Activated T-cell treated with anti-CD3 and anti-CD28 coated beads, Interleukin-2, amount 50 U/mL, for 48 hours (primary cell): ENCODE data around the gene SPEF2.

Experiments
- DNase-seq, 2 experiments: peaks; one replicate each; pipeline ENCODE4 v3.0.0-alpha.2; 2020

The SPEF2 gene

DNA sequence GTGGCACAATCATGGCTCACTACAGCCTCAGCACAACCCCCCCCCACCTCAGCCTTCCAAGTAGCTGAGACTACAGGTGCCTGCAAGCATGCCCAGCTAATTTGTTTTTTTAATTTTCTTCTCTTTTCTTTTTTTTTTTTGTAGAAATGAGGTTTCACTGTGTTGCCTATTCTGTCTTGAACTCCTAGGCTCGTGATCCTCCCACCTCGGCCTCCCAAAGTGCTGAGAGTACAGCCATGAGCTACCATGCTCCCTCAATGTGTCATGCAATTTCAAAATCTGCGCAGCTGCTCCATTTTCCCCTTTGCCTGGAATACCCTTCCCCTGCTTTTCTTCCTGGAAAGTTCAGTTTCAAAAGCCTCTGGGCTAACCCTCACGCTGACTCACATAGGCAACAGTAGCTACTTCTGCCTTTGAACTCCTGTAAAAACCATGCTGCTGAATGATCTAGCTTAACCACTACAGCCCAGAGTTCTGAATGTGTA is 168.0 kb downstream of the SPEF2 start:
- DNase-seq, result peak; percentile 76 to 79

- DNase-seq, result no peak
These were observed 171.1 kb downstream of the SPEF2 start for GRCh38 chr5:35788724-35789123.

- no peak for DNase-seq
These were observed 172.2 kb downstream of the SPEF2 start for GRCh38 chr5:35789732-35790456.

DNA sequence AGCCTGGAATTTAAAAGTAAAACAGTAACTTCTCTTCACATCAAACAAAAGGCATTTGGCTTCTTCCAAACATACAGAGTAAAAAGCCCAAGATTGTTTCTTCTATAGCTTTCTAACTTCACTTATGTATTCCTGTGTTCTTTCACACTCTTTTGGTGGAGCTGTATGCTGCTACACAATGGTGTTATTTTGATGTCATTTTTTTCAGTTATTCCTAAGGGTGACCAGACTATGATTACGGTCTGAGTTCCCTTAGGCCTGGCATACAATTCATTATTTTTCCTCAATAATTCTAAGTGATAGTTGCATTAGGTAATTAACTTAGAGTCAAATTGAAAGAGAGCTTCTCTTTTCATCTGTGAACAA is 172.8 kb downstream of the SPEF2 start:
- DNase-seq, result no peak

DNA sequence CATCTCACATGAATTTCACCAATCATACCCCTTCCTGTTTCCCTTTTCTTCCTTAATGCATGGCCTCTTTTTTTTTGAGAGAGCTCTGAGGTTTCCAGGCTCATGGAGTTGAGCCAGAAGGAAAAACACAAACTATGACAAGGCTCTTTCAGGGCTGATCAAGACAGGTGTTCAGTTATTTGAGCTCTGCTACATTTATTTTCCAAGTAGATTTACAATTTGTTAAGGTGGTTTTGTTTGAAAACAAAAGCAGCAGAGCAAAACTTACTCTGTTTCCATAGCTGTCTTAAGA is 176.6 kb downstream of the SPEF2 start:
- no peak for DNase-seq

- DNase-seq, result no peak
These were observed 177.2 kb downstream of the SPEF2 start for GRCh38 chr5:35794684-35795375.

DNA sequence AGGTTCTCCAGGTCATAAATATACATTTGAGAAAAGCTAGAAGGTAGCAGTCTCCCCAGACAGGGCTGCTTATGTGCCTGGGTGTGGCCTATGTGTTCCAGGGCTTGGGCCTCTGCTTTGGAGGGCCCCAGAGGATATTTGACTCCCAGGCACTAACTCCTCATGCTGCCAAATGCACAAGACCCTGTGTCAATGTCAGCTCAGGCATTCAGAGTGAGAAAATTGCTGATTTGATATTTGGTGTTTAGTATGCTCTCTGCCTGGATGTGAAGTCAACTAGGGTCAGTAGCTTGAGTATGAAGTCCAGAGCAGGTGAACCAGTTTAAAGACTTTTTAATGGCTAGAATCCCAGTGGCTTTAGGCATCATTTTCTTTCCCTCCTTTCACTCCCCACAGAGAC is 181.5 kb downstream of the SPEF2 start:
- DNase-seq, result no peak

DNA sequence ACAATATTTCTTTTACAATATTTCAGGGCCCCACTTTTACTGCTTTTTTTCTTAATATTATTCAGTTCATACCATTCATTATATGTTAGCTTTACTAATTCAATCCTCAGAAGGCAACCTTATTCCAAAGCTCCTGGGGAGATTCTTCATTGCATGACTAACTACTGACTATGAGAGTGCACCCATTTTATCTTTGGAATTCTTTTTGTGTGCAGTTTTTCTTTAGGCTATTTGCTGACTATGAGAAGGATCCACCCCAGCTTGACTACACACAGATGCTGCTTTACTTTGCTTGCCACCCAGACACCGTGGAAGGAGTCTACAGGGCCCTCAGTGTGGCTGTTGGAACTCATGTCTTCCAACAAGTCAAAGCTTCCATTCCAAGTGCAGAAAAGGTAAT is 182.1 kb downstream of the SPEF2 start:
- no peak for DNase-seq

GRCh38 chr5:35803191-35803651 is 185.6 kb downstream of the SPEF2 start:
- no peak for DNase-seq

DNA sequence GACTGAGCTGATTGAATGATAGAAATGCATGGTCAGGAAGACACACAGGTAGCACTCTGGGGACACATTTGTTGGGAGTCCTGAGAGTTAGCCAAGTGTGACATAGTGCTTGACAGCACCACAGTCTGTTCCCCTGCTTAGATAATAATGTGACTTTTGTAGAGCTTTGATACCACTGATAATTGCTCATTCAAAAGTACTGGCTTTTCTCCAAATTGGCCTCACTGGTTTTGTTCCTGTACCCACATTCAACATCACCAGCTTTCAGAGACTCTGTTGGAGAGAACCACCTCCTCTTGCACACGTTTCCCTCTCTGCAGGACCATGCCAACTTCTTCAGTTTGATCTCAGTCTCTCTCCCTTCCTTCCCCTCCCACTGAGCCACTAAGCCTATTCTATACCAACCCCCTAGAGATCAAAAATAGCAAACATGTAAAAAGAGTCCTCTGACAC is 186.6 kb downstream of the SPEF2 start:
- no peak for DNase-seq

GRCh38 chr5:35804841-35805240 is 187.2 kb downstream of the SPEF2 start:
- no peak for DNase-seq

DNA sequence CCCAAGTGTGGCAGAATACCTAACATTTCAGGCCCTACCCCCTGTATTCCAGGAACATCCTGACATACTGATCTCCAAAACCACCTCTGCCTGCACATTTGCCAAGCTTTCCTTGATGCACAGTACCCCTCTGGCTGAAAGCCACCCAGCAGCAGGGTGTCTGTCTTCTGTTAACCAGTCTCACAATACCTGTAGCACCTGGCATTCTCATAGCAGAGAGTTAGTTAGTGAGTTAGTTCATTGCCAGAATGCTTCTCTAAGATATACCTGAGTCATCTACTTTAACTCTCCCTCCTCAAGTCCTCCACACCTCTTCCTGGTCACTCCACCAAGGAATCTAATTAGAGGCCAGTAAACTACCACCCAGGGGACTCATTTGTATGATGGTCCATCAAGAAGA is 192.9 kb downstream of the SPEF2 start:
- peak in 1 of 2 experiments; percentile 47 for DNase-seq

DNA sequence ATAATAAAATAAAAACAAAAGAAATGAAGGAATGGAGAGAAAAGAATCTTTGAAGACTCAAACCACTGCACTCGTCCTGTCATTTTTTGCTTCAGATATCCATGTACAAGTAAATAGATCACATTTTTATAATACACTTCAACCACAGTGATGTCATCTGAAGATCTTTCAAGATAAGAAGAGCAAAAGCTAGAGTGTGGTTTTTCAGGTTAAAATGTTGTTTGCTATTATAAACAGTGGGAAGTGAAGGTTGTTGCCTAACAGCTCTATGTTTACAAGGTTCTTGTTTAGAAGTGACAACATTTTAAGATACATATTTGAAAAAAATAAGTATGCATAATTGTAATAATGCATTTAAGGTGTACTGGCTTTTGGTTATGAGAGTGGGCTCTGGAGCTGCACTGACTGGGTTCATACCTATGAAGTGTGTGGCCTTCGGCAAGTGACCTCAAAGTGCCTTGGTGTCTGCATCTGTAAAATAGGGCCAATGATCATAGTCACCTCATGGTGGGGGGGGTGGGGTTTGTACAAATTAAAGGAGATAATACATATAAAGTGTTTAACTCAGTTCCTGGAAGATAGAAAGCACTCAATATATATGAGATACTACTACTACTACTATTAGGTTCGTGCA is 193.6 kb downstream of the SPEF2 start:
- DNase-seq, result peak in 1 of 2 experiments; percentile 58

GRCh38 chr5:35813521-35813920 is 195.9 kb downstream of the SPEF2 start:
- DNase-seq, result no peak

DNA sequence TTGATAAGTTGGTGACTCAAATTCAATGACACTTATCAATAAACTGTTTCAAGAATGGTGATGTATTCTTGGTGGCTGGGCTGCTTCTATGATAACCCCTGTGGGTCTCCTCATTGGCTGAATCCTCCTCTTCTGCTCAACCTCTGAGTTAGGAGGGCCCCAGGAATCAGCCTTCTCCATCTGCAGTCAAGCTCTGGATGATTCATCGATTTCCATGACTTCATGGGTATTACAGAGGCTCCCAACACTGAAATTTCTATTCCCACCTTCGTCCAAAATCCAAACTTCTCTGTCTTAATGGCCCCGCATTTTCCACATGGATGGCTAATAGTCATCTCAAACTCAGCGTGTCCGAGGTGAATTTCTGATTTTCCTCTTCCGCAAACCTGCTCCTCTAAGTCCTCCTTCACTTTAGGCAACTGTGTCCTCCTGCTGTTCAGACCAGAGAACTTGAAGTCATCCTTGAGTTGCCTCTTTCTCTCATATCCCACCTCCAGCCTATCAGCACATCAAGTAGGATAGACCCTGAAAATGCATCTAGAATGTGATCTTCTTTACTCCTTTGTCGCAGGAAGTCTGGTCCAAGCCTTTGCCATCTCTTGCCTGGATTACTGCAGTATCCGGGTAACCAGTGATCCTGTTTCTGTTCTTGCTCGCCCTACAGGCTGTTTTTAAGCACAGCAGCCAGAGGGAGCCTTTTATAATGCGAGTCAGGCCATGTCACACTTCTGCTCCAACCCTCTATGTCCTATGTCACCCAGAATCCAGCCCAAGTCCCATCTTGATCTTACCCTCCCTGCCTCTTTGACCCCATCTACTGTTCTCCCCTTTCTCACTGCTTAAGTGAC is 197.7 kb downstream of the SPEF2 start:
- DNase-seq, result peak; percentile 76 to 78

GRCh38 chr5:35816881-35817521 is 199.3 kb downstream of the SPEF2 start:
- DNase-seq, result no peak

GRCh38 chr5:35819026-35819425 is 201.4 kb downstream of the SPEF2 start:
- DNase-seq, result no peak

- no peak for DNase-seq
These were observed 202.0 kb downstream of the SPEF2 start for GRCh38 chr5:35819668-35820067.

- no peak for DNase-seq
These were observed 203.1 kb downstream of the SPEF2 start for GRCh38 chr5:35820735-35821134.

DNA sequence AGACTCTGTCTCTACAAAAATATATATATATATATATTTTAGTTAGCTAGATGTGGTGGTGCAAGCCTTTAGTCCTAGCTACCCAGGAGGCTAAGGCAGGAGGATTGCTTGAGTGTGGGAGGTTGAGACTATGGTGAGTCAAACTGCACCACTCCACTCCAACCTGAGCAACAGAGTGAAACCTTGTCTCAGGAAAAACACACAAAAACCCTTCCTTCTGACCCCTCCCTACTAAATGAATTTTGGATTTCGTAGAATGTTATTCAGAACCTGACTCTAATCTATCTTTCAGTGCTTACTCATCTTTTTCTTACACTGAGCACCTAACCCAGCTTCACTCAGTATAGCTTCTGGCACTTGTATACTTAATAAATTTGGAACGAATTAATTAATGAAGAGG is 203.8 kb downstream of the SPEF2 start:
- DNase-seq, result no peak

DNA sequence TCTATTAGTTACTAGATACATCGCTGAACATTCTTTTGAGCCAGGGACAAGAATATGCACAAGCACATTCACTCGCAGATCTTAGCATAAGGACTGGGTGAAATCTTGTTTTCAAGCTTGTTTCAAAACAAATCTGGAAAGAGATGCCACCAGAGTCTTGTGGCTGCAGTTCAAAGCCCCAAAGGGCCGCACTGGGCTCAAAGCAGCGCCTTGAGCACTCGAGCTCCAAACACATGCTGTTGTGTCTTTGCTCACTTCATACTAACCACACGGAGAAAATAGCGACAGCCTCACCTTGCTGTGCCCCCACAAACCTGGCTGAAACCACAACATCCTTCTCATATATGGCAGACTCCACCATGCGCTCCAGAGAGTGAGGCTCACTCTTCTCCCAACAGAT is 204.8 kb downstream of the SPEF2 start:
- peak; percentile 49 to 66 for DNase-seq

GRCh38 chr5:35823347-35824098 is 205.9 kb downstream of the SPEF2 start:
- DNase-seq, result no peak
